OCI-LY7 (cell line): ENCODE data around the gene VSIR.

ENCODE experiments used
- CTCF ChIP-seq: fragments of 200-600 bp; sonication (generic); conservative IDR thresholded peaks from 2 replicates; pipeline ENCODE4 v1.5.1; 2014; ENCODE audit warnings: mild to moderate bottlenecking, antibody characterized with exemption, low read length, moderate library complexity, mixed read lengths
- EZH2phosphoT487 ChIP-seq: fragments of 200-600 bp; sonication (generic); IDR thresholded peaks from 2 replicates; pipeline ENCODE4 v1.6.1; 2018; ENCODE audit warnings: low read depth, borderline replicate concordance, mild to moderate bottlenecking, mixed run types, antibody characterized with exemption, low read length, moderate library complexity, mixed read lengths

GRCh38 chr10:71725998-71726579, 47.2 kb downstream of the VSIR start:
- peak; percentile 82 for TF ChIP-seq CTCF
- TF ChIP-seq EZH2phosphoT487 = no peak
